ENCODE results near the gene SIRT3. TPM values are rescaled to one million over a fixed set of nuclear protein-coding genes. Genes with fewer than 3 reads are reported as not detected.

SIRT3 gene
- total RNA-seq, 4 donors from 2014 or later, result 7.2 to 27.9 (median 20.6) TPM

DNA sequence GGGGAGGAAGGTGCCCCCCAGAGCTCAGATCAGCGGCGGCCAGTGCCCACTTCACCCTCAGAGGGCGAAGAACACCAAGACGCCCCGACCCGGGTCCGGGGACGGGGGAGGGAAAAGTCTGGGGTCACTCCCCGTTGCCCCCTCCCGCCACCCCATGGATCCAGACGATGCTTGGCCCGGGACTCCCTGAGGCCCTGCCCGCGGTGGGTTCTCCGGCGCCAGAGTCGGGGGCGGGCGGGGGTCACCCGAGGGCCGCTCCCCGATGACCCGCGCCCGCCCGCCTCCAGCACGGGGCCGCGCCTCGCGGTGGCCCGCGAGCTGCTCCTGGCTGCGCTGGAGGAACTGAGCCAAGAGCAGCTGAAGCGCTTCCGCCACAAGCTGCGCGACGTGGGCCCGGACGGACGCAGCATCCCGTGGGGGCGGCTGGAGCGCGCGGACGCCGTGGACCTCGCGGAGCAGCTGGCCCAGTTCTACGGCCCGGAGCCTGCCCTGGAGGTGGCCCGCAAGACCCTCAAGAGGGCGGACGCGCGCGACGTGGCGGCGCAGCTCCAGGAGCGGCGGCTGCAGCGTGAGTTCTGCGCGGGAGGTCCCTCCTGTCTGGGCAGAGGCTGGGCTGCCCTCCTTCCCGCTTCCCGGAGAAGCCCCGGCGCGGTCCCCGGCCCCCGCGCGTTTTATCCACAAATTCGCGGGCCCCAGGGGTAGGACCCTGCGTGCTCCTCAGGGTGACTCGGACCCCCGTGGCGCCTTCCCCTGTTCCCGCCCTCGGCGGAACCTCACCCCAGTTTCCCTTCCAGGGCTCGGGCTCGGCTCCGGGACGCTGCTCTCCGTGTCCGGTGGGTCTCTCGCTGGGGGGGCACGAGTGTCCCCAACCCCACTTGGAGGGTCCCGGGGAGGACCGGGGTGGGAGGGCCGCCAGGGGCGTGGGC, 43.2 kb upstream of the SIRT3 start:
- H3K27ac ChIP-seq, result peak overlapping the region in 3 of 4 donors; percentile 8 to 40 (median 27)
- no peaks in the 10 kb centered on the region for H3K36me3 ChIP-seq
- TF ChIP-seq POLR2A (IDR thresholded peaks at IDR 0.05), result peak; percentile 13
- TF ChIP-seq, protein P1, sequence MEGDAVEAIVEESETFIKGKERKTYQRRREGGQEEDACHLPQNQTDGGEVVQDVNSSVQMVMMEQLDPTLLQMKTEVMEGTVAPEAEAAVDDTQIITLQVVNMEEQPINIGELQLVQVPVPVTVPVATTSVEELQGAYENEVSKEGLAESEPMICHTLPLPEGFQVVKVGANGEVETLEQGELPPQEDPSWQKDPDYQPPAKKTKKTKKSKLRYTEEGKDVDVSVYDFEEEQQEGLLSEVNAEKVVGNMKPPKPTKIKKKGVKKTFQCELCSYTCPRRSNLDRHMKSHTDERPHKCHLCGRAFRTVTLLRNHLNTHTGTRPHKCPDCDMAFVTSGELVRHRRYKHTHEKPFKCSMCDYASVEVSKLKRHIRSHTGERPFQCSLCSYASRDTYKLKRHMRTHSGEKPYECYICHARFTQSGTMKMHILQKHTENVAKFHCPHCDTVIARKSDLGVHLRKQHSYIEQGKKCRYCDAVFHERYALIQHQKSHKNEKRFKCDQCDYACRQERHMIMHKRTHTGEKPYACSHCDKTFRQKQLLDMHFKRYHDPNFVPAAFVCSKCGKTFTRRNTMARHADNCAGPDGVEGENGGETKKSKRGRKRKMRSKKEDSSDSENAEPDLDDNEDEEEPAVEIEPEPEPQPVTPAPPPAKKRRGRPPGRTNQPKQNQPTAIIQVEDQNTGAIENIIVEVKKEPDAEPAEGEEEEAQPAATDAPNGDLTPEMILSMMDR (IDR thresholded peaks at IDR 0.05), result no peak
- peak in 2 of 3 donors; percentile 61 for TF ChIP-seq POLR2AphosphoS5 (IDR thresholded peaks at IDR 0.05)
- H3K4me1 ChIP-seq, result peaks cover 0 to 34% (median 27%) of the 10 kb centered on the region in 4 donors
- H3K4me3 ChIP-seq, result peak overlapping the region in 3 of 4 donors; percentile 13 to 38 (median 21)
- intact Hi-C loops (cut with DNase I; ENCODE audit: low total_unique reads) (no loop called here), in situ Hi-C loops (cut with MboI; ENCODE audit: low pct_ligation_motif_present in 1 of 4, low pct_unique_long_range_greater_than_20kb in 1 of 4, low sequenced_read_pairs in 3 of 4) (no loop called here)
- H3K27me3 ChIP-seq, result peaks cover 64% of the 10 kb centered on the region
- no peak for DNase-seq
- WGBS, 2 donors (ENCODE audit: low coverage in 1 of 2), result 17 to 50% methylated on average over 2 to 62 of the region's 97 CpGs
- H3K9me3 ChIP-seq, result no peaks in the 10 kb centered on the region

DNA sequence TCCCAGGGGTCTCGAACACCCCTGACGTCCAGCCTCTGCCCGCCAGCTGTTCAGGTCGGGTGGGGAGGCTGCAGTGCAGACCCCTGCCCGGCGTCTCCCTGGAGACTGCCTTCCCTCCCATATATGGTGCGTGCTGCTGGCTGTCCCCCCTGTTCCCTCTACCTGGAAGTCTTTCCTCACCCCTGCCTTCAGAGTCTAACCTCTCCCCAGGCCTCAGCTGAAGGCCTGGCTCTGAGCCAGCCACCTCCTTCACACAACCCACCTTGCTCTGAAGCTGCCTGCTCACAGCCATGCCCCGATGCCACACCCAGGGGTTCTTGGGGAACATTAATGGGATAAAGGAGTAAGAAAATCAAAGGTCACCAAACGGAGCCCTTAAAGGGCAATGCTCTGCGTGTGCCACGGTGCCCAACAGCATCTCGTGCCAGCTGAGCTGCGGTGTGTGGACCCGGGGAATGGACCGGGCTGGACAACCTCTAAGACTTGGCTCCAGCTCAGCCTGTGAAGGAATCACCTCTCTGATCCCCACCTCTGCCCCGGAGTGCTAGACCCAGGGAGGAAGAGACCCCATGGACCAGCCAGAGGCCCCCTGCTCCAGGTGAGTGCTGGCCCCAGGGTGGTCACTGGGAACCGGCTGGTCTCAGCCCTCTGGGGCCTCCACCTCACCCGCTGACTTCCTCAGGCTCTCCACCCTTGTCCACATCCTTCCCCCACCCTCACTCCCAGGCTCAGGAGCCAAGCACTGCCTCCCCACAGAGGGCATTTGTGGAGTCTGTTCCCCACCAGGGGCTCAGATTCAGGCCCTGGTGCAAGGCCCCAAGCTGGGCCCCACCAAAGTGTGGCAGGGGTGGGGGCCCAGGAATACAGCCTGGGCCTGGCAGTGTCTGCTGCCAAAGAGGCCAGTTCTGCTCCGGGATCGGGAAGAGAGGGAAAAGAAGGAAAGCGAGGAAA, 42.1 kb upstream of the SIRT3 start, which contains the start of gene NLRP6:
Gene NLRP6, plus strand, starts transcription at position 407 of the 951 bp plus-strand sequence. Its CDS starts 163 bp downstream, at position 570.
- peak within 1 kb of the TSS in 1 of 4 donors; percentile 27 for H3K27ac ChIP-seq

DNA sequence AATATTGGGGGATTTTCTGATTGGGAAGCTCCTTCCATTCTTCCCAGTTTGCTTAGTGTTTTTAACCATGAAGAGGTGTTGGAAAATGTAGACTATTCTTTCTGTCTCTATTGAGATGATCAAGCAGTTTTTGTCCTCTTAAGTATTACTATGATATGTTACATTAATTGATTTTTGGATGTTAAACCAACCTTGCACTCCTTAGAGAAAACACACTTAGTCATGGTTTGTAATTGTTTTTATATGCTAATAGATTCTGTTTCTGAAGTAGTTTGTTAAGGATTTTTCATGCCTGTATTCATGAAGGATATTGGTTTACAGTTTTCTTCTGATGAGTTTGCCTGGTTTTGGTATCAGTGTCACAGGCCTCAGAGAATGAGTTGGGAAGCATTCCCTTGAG, 40.1 kb upstream of the SIRT3 start:
- intact Hi-C loops (cut with DNase I; ENCODE audit: low total_unique reads), result no loop called here
- Histone ChIP-seq H3K27me3 (peaks cover 40% of the 10 kb centered on the region), H3K9me3 (no peaks in the 10 kb centered on the region), H3K4me3 (no peak overlapping the region), H3K36me3 (no peaks in the 10 kb centered on the region), H3K27ac (no peak overlapping the region), H3K4me1 (peaks cover 0 to 34% (median 32%) of the 10 kb centered on the region in 4 donors)
- TF ChIP-seq POLR2A (IDR thresholded peaks at IDR 0.05) (no peak), EP300 (IDR thresholded peaks at IDR 0.05; ENCODE audit: low read depth) (no peak), POLR2AphosphoS5 (IDR thresholded peaks at IDR 0.05) (no peak)
- TF ChIP-seq, protein P1 (IDR thresholded peaks at IDR 0.05), result no peak
- no peak for DNase-seq
- in situ Hi-C loops (cut with MboI; ENCODE audit: low pct_ligation_motif_present in 1 of 4, low pct_unique_long_range_greater_than_20kb in 1 of 4, low sequenced_read_pairs in 3 of 4), result no loop called here

More for the DNA sequence above, 42.1 kb upstream of the SIRT3 start, which contains the start of gene NLRP6:
- TF ChIP-seq, protein P1 (IDR thresholded peaks at IDR 0.05), result no peak
- TF ChIP-seq EP300 (IDR thresholded peaks at IDR 0.05; ENCODE audit: low read depth) (no peak), POLR2AphosphoS5 (IDR thresholded peaks at IDR 0.05) (no peak), POLR2A (IDR thresholded peaks at IDR 0.05) (no peak)
- in situ Hi-C loops (cut with MboI; ENCODE audit: low pct_ligation_motif_present in 1 of 4, low pct_unique_long_range_greater_than_20kb in 1 of 4, low sequenced_read_pairs in 3 of 4), result no loop called here
- Histone ChIP-seq H3K27me3 (peaks cover 59% of the 10 kb centered on the region), H3K36me3 (no peaks in the 10 kb centered on the region), H3K4me1 (peaks cover 0 to 34% (median 27%) of the 10 kb centered on the region in 4 donors), H3K4me3 (peak within 1 kb of the TSS in 3 of 4 donors; percentile 13 to 38 (median 21)), H3K9me3 (no peaks in the 10 kb centered on the region)
- intact Hi-C loops (cut with DNase I; ENCODE audit: low total_unique reads), result no loop called here
- 12 to 63% methylated on average over 4 to 21 of the region's 21 CpGs for WGBS, 2 donors (ENCODE audit: low coverage in 1 of 2)
- no peak for DNase-seq

DNA sequence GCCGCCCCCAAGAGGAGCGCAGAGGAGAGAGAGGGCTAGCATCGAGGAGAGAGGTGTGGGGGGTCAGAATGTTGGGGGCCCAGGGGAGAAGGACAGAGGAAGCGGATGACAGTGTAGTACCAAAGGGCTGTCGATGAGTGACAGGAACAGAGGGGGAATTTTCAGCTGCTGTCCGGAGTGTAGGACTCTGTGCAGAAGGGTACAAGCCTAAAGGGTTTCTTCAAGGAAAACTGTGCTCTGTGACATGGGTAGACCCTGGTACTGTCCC, 36.7 kb upstream of the SIRT3 start:
- WGBS, 2 donors (ENCODE audit: low coverage in 1 of 2), result 92 to 94% methylated on average over 5 to 6 of the region's 6 CpGs
- Histone ChIP-seq H3K4me3 (no peak overlapping the region), H3K27ac (no peak overlapping the region), H3K36me3 (no peaks in the 10 kb centered on the region), H3K4me1 (peaks cover 0 to 18% (median 15%) of the 10 kb centered on the region in 4 donors), H3K9me3 (no peaks in the 10 kb centered on the region), H3K27me3 (peaks cover 13% of the 10 kb centered on the region)
- TF ChIP-seq, protein P1 (IDR thresholded peaks at IDR 0.05), result no peak
- TF ChIP-seq POLR2A (IDR thresholded peaks at IDR 0.05), result no peak
- no peak for TF ChIP-seq POLR2AphosphoS5 (IDR thresholded peaks at IDR 0.05)
- no peak for TF ChIP-seq EP300 (IDR thresholded peaks at IDR 0.05; ENCODE audit: low read depth)
- no peak for DNase-seq
- intact Hi-C loops (cut with DNase I; ENCODE audit: low total_unique reads), result no loop called here
- in situ Hi-C loops (cut with MboI; ENCODE audit: low pct_ligation_motif_present in 1 of 4, low pct_unique_long_range_greater_than_20kb in 1 of 4, low sequenced_read_pairs in 3 of 4), result no loop called here

All from transverse colon (tissue), 4 donors.